HepG2 (cell line): ENCODE results near the gene B4GALT3.

Experiments used
- HNF1B ChIP-seq: sonication (generic); formaldehyde crosslinking; IDR thresholded peaks from 2 replicates; pipeline ENCODE4 v1.5.1; 2020; ENCODE audit warnings: mild to moderate bottlenecking, moderate library complexity, missing genetic modification reagents
- TRAFD1 ChIP-seq: sonication (generic); formaldehyde crosslinking; IDR thresholded peaks from 2 replicates; pipeline ENCODE4 v1.5.1; 2020; ENCODE audit warnings: missing genetic modification reagents, mild to moderate bottlenecking, borderline replicate concordance
- ZNF841 ChIP-seq: sonication (generic); formaldehyde crosslinking; IDR thresholded peaks from 2 replicates; pipeline ENCODE4 v1.8.1; 2023; ENCODE audit warnings: missing genetic modification reagents, borderline replicate concordance

DNA sequence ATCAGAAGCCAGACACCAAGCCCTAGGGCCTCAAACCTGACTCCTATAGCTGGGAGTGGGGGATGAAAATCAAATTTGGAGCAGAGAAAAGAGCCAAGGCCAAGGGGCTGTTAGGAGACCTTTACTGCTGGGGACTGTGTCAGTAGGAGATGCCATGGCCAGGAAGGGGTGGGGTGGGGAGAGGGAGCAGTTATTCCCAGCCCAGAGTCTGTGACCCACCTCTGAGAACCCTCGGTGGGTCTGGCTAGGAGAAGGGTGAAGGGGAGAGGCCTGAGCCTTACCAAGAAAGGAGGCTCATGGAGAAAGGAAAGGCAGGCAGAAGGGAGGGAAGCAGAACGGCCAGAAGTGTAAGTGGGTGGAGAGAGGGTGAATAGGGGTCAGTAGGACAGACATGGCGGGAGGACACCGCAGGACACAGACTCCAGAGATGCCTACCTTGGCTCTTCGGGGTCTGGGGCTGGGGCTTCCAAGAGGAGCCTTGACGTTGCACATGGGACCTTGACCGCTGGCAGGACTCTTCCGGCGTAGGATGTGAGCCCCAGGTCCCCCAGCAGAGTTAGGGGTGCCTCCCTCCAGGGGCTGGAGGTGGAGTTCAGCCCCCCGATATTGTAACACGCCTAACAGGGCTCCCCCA lies 20.4 kb upstream of the B4GALT3 start:
- no peak for TF ChIP-seq ZNF841 (CRISPR knock-in tag)
- TF ChIP-seq HNF1B (CRISPR knock-in tag): no peak
- TF ChIP-seq TRAFD1 (CRISPR knock-in tag): no peak
